HG03432 (cell line): ENCODE measurements around the gene VPS37D.
"Not testable (repeated sequence)": the region's sequence is repeated elsewhere in the genome, so short reads cannot be mapped to it uniquely, and the experiment has no call there.

Source experiments
- ATAC-seq: cut with Tn5 transposase; IDR thresholded peaks from one replicate; pipeline ENCODE4 v1.9.1; 2021; ENCODE audit warnings: mild to moderate bottlenecking, moderate library complexity; ENCODE audit not compliant: unreplicated experiment

Gene VPS37D

DNA sequence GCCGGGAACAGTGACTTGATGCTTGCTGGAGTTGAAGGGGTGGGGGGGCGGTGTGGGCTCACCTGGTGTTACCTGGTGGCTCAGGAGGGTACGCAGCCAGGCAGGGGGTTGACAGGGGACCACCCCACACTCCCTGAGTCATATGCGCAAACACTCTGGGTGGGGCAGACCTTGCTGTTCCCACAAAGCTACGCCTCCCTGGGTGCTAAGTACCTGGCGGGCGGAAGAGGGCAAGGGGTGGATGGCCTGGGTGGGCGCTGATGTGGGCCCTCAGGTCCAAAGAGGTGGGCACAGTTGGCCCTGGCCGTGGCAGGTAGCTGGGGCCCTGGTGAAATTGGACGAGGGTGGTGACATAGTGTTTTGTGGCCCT is 37.9 kb downstream of the VPS37D start:
- no peak for ATAC-seq

DNA sequence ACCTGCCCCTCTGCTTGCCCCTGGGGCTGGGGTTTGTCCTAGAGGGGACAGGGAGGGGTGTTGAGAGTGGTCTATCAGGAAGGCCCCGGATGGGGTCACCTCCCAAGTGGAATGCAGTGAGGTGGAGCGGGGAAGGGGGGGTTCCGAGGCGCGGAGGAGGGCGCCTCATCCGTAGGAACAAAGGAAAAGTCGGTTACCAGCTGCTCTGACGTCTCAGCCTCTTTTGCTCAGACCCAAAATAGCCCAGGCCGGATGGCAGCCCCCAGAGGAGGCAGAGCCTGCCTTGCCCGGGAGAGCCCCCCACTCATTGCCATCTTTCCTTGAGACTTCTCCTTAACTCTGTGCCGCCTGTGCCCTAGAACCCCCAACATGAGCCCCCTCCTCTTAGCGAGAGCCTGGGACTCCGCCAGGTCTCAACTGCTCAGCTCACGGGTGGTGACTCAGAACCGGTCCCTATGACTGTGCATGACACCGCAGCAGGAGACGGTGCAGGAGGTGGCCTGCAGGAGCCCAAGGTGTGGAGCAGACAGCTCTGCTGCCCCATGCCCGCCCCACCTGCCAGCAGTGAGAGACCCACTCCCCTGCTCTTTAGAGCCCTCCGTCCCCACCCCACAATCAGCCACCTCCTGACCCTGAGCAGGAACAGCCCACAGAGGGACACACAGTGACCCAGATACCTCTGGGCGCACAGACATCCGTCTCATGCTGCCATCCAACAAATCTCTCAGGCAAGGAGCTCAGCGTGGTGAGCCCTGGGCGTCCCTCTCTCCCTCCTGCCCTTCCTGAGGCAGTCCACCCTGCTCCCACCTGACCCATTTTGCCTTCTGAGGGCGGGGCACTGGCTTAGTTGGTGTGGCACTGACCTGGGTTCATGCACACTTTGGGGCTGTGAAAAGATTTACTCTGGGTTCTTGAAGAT is 38.8 kb downstream of the VPS37D start:
- ATAC-seq: peak; percentile 52

DNA sequence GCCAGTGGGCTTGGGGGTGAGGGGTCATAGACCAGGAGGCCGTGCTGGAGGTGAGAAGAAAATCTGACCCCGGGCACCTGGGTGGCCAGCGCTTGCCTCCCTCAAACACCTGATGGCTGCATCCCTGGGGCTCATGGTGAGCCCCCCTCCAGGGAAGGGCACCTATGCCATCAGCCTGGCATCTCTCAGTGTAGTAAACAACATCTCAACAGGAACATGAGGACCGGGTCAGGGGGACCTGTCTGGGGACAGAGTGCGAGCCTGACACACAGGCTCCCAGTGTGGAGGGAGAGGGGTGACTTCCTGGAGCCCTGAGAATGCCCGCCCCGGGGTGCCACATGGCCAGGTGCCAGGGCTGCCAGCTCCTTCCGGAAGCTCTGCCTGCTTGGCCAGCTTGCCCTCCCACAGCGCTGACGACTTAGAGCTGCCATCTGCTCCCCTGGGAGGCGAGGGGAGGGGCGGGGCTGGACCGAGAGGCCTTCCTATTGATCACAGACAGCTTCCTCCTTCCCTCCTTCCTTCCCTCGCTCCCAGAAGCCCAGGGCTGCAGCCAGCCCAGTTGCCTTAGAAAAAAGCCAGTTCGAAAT is 39.5 kb downstream of the VPS37D start:
- no peak for ATAC-seq

DNA sequence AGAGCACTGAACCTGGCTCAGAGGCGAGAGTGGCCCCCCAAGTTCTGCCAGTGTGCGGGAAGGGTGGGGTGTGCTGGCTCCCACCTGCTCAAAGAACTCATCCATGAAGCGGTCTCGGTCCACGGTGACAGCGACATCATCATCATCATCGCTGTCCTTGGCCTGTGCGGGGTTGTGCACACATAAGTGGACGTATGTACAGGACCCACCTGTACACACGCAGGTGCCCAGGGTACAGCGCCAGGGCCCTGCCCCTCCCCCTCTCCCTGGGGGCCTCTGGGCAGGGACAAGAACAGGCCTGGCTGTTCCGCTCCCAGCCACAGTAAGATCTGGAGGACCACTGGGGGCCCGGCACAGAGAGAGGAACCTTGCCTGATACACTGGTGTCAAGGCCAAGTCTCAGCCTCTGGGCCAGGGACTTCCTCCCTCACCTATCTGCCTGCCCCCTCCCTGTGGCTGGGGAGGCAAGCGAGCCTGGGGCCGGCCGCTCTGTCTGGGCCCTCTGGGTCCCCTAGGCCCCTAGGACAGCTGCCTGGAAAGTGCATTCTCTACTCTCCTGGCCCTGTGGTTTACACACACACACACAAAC is 41.4 kb downstream of the VPS37D start:
- no peak for ATAC-seq

DNA sequence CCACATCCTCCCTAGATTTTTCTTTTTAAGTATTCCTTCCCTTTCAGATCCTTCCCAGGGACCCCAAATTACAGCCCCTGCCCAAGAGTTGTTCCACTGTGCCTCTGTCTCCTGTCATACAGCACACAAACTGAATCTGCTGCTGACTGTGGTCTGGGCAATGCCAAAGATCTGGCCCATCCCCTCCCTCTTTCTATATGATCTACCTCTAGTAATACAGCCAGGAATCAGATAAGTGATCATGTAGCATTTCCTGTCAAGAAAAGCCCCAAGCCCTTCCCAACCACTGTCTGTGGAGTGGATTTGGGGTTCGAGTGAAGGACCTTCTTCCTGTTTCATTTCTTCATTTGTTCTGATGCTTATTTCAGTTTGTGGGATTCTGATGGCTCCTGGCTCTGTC is 45.1 kb downstream of the VPS37D start:
- no peak for ATAC-seq

DNA sequence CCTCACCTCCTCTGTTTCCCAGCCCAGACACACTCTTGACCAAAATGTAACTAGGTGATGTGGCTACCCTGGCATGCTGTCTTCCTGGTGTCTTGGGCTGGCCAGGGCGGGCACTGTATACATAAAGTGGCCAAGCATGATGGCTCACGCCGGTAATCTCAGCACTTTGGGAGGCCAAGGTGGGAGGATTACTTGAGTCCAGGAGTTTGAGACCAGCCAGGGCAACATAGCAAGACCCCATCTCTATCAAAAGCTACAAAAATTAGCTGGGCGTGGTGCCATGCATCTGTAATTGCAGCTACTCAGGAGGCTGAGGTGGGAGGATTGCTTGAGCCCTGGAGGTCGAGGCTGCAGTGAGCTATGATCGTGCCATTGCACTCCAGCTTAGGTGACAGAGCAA is 45.7 kb downstream of the VPS37D start:
- ATAC-seq: not testable (repeated sequence)

DNA sequence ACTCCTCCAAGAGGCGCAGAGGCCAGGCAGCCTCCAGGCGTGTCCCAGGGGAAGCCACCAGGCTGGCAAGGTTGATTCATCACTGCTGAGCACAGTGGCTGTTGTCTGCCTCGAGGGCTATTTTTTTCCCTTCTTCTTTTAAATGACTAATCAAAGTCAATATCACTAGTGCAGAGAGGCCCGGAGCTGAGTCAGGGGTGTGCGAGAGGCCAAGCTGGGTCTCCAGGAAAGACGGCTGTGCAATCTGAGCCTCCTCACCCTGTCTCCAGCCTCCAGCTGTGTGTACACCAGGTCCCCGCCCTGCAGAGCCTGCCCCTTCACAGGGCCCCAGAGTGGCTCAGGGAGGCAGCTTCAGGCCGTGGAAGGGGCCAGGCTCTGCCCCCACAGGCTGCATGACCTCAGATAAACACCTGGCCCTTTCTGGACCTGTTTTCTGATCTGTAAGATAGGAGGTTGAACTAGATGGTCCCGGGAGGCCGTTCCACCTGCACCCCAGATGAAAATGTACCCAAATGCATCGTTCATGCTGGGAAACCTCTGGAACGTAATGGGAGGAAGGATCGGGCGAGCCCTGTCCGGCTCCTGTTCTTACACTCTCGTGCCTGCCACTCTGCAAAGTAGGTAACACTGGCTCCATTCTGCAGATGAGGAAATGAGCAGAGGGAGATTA is 48.2 kb downstream of the VPS37D start:
- peak; percentile 43 for ATAC-seq

DNA sequence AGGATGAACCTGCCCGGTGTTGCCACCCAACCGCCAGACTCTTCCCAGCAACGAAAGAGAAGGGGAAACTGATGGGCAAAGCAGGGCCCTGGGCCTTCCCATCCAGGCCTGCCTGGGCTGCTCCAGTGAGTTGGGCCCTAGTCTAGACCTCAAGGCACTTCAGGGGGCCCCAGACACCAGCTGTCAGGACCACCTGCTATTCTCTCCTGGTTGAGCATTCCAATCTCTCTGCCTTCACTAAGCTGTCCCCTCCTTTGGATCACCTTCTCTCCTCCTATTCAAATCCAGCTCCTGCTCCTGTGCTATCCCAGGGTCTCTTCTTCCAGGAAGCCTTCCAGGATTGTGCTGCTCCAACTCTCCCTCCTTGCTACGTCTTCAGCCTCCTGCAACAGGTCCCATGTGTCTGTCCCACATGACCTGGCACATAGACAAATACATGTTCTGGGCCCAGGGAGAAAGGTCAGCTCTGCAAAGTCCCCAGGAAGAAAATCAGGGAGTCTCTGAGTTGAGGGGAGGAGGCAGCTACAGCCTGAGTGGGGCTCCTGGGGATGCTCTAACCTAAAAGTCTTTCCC is 48.8 kb downstream of the VPS37D start:
- no peak for ATAC-seq

DNA sequence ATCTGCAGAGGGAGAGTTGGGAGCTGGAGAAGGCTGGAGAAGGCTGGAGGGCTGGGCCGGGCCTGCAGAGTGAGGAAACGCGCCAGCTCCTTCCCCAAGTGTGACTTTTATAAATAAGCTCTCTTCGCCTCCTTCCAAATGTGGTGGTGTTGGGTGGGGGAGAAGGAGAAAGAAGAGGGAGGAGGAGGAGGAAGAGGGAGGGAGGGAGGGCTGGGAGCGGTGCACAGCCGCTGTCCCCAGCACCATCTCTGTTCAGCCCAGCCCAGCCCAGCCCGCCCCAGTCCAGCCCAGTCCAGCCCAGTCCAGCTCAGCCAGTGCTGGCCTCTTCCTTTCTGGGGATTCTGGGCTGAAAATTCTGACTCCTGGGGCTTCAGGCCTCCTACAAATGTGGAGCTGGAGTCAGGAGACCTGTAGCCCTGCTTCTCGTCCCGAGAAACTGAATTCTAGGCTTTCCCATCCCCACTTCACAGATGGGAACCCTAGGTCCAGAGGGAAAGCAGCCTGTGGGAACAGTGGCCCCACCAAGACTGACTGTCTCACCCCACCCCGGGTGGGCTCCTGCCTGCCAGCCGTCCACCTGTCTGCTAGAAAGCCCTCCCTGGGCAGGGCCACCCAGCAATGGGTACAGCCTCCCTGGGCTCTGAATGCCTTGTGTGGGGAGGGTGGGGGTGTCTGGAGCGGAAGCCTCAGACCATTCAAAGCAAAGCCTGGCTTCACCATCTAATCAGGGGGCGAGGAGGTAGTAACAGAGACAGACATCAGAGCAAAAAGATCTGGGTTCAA is 49.6 kb downstream of the VPS37D start:
- no peak for ATAC-seq

DNA sequence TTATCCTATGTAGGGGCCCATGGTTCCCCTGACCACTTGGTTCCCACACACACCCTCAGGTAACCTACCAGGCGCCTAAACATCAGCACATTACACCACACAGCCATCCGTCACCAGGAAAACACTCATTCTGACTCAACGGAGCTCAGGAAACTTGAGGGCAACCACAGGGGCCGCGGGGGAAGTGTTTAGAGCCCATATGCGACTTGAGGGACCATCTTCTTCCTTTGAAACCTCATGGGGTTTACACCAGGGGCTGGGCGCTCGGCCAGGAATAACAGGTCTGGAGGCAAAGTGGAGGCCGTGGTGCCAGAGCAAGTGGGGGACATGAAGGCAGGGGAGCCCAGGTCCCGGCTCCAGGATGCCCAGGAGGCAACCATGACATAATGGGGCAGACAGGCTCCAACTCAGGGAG is 50.4 kb downstream of the VPS37D start:
- ATAC-seq: peak; percentile 33

DNA sequence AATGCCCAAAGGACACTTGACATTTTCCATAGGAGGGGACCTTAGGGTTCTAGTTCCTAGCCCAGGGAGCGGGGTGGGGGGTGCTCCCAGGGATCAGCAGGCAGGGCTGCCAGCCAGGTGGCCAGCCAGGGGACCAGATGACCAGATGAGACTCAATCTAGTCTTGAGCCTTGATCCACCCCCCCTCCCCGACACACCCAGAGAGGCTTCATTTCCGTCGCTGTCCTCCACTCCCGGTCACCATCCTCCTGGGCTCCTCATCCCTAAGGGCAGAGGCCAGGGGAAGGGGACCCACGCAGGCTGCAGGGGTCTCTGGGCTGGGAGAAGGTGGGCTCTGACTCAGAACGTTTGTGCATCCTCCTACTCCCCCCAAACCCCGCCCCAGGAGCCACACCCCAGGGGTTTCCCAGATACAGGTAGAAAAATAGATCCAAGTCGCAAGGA is 50.8 kb downstream of the VPS37D start:
- no peak for ATAC-seq

DNA sequence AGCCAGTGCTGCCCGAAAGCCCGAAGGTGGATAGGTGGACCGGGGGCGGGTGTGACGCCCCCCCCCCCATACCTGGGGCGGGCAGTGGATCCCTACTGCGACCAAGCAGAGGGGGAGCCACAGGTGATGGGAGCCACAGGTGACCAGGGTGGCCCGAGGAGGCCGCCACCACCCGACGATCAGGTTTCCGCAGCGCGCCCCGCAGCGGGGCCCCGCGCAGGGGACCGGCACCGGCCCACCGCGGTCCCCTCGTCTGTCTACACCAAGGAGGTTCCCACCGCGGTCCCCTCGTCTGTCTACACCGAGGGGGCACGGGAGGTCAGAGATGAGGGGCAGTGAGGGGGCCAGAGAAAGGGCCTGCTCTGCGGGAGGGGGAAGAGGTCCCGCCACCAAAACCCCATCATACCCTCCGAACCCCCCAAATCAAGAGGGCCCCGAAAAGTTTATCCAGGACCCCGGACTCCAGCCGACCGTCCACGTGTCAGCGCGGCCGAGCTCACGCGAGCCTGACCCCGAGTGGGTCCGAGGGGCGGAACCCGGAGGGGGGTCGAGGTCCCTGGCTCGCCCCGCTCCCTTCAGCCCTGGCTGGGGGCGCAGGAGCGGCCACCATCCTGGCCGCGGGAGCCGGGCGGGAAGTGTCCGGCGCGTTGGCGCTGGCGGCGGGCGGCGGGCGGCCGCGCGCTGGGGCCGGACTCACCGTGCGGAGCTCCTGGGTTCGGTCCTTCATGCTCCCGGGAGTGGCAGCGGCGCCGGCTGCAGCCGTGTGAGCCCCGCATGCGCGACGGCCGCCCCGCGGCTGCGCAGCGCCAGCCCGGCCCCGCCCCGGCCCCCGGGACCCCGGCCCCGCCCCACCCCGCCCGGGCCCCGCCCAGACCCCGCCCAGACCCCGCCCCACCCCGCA is 51.5 kb downstream of the VPS37D start, which contains the start of gene STX1A:
TSS of gene STX1A (minus strand) at position 765 of the 901 bp plus-strand sequence. CDS start at position 727, 38 bp downstream.
- ATAC-seq: peak; percentile 57

DNA sequence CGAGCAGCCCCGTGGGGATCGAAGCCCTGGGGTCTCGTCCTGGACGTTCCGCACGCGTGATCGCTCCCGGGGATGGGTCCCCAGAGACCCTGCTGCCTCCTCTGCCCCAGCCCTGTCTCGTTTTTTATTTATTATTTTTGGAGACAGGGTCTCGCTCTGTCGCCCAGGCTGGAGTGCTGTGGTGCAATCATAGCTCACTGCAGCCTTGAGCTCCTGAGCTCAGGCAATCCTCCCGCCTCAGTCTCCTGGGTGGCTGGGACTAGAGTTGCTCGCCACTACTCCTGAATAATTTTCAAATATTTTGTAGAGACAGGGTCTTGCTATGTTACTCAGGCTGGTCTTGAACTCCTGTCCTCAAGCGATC is 52.2 kb downstream of the VPS37D start:
- peak; percentile 15 for ATAC-seq

DNA sequence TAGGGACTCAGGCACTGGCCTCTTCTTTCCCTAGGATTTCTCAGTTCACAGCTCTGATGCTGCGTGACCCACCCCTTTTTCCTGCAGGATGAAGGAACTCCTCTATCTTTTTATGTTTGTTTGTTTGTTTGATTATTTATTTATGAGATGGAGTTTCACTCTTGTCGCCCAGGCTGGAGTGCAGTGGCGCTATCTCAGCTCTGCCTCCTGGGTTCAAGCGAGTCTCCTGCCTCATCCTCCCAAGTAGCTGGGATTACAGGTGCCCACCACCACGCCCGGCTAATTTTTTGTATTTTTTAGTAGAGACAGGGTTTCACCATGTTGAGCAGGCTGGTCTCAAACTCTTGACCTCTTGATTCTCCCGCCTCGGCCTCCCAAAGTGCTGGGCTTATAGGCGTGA is 52.8 kb downstream of the VPS37D start:
- not testable (repeated sequence) for ATAC-seq

DNA sequence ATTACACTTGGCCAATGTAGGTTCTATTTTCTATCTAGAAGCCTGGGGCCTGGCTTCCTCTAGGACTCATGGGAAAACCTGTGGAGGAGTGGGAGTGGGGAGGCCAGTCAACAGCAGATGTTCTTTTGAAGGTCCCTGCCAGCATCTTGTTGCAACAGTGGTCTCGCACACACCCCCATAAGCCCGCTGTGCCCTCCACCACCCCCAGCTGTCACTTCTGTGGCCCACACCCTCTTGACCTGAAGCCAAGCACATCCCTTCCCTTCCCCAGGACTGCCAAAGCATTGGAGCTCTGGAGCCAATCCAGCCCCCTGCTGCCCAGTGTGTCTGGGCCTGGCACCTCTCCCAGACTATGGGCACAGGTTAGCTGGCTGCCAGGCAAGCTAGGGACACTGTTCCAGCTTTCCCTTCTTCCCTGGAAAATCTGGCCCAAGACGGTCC is 53.8 kb downstream of the VPS37D start:
- ATAC-seq: no peak
